GM21423 (cell line): ENCODE results near the gene KLRC2.
"Not testable (repeated sequence)": the region's sequence is repeated elsewhere in the genome, so short reads cannot be mapped to it uniquely, and the experiment has no call there.

ENCODE experiments used
- ATAC-seq: cut with Tn5 transposase; IDR thresholded peaks from one replicate; pipeline ENCODE4 v1.9.1; 2021; ENCODE audit warnings: mild to moderate bottlenecking, moderate library complexity; ENCODE audit not compliant: unreplicated experiment

Gene KLRC2

GRCh38 chr12:10435816-10436215 is at the start of gene KLRC2:
KLRC2 (minus strand) TSS chr12:10436010; CDS start chr12:10435986, 24 bp downstream.
- ATAC-seq, result not testable (repeated sequence)

- not testable (repeated sequence) for ATAC-seq
Measured at GRCh38 chr12:10481901-10482300, 46.1 kb upstream of the KLRC2 start.

- ATAC-seq, result not testable (repeated sequence)
Measured at GRCh38 chr12:10472808-10473207, 37.0 kb upstream of the KLRC2 start.

GRCh38 chr12:10469701-10470100 is 33.9 kb upstream of the KLRC2 start:
- no peak for ATAC-seq

GRCh38 chr12:10466311-10466710 is 30.5 kb upstream of the KLRC2 start:
- ATAC-seq, result no peak

DNA sequence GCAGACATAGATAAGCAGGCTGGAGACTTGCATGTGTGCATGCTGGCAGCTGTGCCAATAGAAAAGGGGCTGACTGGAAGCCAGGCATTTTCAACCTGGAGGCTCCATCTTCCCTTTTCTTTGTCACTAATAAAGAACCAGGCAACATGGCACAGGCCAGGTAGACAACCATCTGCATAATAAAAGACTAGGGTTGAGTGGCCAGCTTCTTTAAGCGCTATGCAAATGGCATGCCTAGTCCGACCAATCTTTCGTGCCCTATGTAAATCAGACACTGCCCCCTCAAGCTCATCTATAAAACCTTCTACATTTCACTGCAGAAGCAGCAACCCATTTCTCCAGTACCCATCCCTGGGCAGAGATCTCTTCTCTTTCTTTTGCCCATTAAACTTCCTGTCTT is 21.9 kb upstream of the KLRC2 start:
- no peak for ATAC-seq

- ATAC-seq, result no peak
Measured at GRCh38 chr12:10456856-10457255, 21.0 kb upstream of the KLRC2 start.

DNA sequence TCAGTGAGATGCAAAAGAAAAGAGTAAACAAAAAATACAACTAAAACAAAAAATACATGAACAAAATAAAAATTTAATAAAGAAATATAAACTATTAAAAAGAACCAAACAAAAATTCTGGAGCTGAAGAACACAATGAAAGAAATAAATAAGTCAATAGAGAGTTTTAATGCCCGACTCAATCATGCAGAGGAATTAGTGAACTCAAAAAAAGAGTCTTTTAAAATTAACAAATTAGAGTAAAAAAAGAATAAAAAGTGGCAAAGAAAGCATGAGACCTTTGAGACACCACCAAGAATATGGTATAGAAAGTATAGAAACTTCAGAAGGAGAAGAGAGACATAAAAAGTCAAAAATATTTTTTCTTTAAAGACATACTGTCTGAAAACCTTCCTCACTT is 20.0 kb upstream of the KLRC2 start:
- ATAC-seq, result no peak

GRCh38 chr12:10454531-10454930 is 18.7 kb upstream of the KLRC2 start:
- no peak for ATAC-seq

- no peak for ATAC-seq
Measured at GRCh38 chr12:10453156-10453555, 17.3 kb upstream of the KLRC2 start, which contains the start of gene KLRC1. KLRC1 (minus strand) TSS chr12:10453377; CDS start chr12:10451156, 2,221 bp downstream.

DNA sequence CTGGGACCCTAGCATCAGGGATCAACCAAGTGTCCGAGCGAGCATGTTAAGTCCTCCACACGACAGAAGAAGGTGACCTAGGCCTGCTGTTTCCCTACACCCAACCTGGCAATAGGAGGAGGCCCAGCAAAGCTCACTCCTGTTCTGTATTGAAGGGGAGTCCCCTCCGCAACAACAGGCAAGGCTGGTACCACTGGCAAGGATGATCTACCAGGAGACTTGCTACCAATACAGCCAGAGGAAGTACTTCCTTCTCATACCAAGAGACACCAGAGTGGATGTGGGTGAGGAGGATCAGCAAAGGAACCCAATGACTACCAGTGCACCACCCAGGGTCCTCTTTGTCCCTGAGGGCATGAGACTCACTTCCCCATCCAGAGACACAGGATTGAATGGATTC is 12.4 kb upstream of the KLRC2 start:
- no peak for ATAC-seq

- ATAC-seq, result not testable (repeated sequence)
Measured at GRCh38 chr12:10446052-10446451, 10.2 kb upstream of the KLRC2 start.

DNA sequence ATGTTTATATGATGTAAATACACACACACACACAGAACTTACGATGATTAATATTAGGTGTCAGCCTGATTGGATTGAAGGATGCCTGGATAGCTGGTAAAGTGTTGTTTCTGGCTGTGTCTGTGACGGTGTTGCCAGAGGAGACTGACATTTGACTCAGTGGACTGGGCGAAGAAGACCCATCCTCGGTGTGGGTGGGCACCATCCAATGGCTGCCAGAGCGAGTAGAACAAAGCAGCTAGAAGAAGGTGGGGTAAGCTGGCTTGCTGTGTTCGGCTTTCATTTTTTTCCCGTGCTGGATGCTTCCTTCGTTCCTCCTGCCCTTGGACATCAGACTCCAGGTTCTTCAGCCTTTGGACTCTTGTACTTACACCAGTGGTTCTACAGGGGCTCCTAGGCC is 5.3 kb upstream of the KLRC2 start:
- ATAC-seq, result not testable (repeated sequence)

DNA sequence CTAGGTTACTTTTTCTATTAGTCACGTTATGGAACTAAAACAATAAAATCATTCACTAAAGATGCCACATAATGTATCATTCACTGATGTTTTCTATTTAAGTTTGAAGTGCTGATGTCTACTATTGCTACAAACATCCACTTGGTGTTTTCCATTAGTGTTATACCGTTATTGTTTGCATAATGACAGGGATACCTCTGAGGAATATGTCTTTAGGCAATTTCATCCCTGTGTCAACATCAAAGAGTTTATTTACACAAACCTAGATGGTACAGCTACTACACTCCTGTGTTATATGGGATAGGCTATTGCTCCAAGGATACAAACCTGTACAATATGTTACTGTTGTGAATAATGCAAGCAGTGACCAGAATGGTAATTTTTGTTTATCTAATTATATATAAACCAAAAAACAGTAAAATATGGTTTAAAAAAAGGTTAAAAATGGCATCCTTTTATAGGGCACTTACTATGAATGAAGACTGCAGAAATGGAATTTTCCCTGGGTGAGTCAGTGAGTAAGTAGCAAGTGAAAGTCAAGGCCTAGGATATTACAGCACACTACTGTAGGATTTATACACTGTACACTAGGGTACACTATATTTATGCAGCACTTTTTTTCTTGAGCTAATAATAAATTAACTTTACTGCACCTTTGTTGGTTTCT is 3.9 kb upstream of the KLRC2 start:
- not testable (repeated sequence) for ATAC-seq

- ATAC-seq, result not testable (repeated sequence)
Measured at GRCh38 chr12:10437601-10438000, 1.8 kb upstream of the KLRC2 start.

DNA sequence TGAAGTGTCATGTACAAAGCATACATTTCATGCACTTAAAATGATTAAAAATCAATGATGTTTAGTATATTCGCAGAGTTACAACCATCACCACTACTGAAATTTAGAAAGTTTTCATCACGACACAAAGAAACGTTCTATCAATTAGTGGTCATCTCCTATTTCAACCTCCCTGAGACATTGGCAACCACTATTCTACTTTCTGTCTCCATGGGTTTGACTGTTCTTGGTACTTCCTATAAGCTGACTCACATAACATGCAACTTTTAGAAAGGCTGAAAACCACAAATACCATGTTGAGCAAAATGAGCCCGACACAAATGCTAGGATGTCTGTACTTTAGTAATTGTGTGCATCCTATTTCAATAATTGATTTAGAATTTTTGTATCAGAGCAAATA is 5.2 kb downstream of the KLRC2 start:
- ATAC-seq, result not testable (repeated sequence)

GRCh38 chr12:10425938-10426337 is 9.9 kb downstream of the KLRC2 start:
- not testable (repeated sequence) for ATAC-seq

GRCh38 chr12:10424260-10424899 is 11.4 kb downstream of the KLRC2 start:
- not testable (repeated sequence) for ATAC-seq

- not testable (repeated sequence) for ATAC-seq
Measured at GRCh38 chr12:10422159-10422558, 13.7 kb downstream of the KLRC2 start.

DNA sequence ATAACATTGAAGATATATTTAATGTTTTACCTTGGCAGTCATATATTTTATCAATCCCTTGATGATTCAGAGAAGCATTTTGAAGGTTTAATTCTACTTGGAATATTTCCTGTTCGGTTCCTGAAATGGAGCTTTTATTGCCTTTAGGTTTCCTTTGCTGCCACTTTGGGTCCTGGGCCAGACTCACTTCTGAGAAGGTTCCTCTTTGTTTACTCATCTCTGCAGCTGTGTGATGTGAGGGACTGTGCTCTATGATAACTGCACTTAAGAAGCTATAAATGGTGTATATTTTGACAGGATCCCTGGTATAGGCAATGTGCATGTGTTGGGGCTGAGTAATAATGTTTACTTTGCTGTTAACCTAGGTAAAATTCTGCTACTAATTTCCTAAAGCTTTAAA is 15.5 kb downstream of the KLRC2 start, which contains the start of gene KLRC3:
KLRC3 (minus strand) TSS at position 262 of the 400 bp plus-strand sequence; CDS start at position 217, 45 bp downstream.
- ATAC-seq, result not testable (repeated sequence)

DNA sequence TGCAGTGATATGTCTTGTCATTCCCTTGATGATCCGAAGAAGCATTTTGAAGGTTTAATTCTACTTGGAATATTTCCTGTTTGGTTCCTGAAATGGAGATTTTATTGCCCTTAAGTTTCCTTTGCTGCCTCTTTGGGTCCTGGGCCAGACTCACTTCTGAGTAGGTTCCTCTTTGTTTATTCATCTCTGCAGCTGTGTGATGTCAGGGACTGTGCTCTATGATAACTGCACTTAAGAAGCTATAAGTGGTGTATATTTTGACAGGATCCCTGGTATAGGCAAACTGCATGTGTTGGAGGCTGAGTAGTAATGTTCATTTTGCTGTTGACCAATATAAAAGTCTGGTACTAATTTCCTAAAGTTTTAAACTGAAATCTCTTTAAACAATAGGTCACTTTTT is 26.4 kb downstream of the KLRC2 start, which contains the start of gene KLRC4:
KLRC4 (minus strand) TSS at position 366 of the 400 bp plus-strand sequence; CDS start at position 184, 182 bp downstream.
- ATAC-seq, result no peak

GRCh38 chr12:10408842-10409241 is 27.0 kb downstream of the KLRC2 start:
- no peak for ATAC-seq
